Esophagus muscularis mucosa (tissue), 4 donors: ENCODE data around the gene SETBP1. TPM values are rescaled to one million over a fixed set of nuclear protein-coding genes. Genes with fewer than 3 reads are reported as not detected.
A peak's percentile ranks its signal among the peaks of the same experiment; 100 is the strongest.

Experiments used
- DNase-seq: peaks from one replicate; pipeline ENCODE4 v3.0.0-alpha.2; 2017; ENCODE audit errors: extremely low spot score
- H3K27ac ChIP-seq, 4 donors: fragments of 200-600 bp; sonication (generic); replicated peaks in 1 of 4; 1 replicate in 3 of 4; 2 replicates in 1 of 4; pipeline ENCODE4 v1.5.1; 2016 to 2019; ENCODE audit warnings: mild to moderate bottlenecking in 1 of 4
- H3K27me3 ChIP-seq, 4 donors: fragments of 200-600 bp; sonication (generic); one replicate each; pipeline versions ENCODE4 v1.5.1 to v1.6.0; 2016 to 2019
- H3K36me3 ChIP-seq, 4 donors: fragments of 200-600 bp; sonication (generic); one replicate each; pipeline ENCODE4 v1.5.1; 2016 to 2019
- H3K4me1 ChIP-seq, 4 donors: fragments of 200-600 bp; sonication (generic); one replicate each; pipeline ENCODE4 v1.5.1; 2016 to 2019
- H3K4me3 ChIP-seq, 4 donors: fragments of 200-600 bp; sonication (generic); 1 replicate in 2 of 4; 2 replicates in 2 of 4; pipeline ENCODE4 v1.5.1; 2016 to 2019; ENCODE audit warnings: mild to moderate bottlenecking in 4 of 4, moderate library complexity in 1 of 4
- H3K9me3 ChIP-seq, 4 donors: fragments of 200-600 bp; sonication (generic); 1 replicate in 3 of 4; 2 replicates in 1 of 4; pipeline ENCODE4 v1.5.1; 2016 to 2019
- CTCF ChIP-seq, 3 experiments: fragments of 200-600 bp in 2 of 3; fragments of 450-650 bp in 1 of 3; sonication (generic) in 2 of 3; IDR thresholded peaks; one replicate each; pipeline ENCODE4 v1.5.1; 2017 to 2019; ENCODE audit warnings: antibody characterized with exemption in 3 of 3, mild to moderate bottlenecking in 2 of 3, moderate library complexity in 1 of 3
- EP300 ChIP-seq: sonication (generic); formaldehyde crosslinking; IDR thresholded peaks from one replicate; pipeline ENCODE4 v1.6.1; 2017; ENCODE audit warnings: antibody characterized with exemption
- POLR2A ChIP-seq: fragments of 450-650 bp; IDR thresholded peaks from one replicate; pipeline ENCODE4 v1.6.1; 2017; ENCODE audit warnings: antibody characterized with exemption, moderate library complexity, mild to moderate bottlenecking, low read depth
- POLR2AphosphoS5 ChIP-seq, 2 donors: sonication (generic); formaldehyde crosslinking; IDR thresholded peaks; one replicate each; pipeline ENCODE4 v1.6.1; 2017; ENCODE audit warnings: antibody characterized with exemption in 2 of 2
- WGBS: methylation state at CpG from one replicate; pipeline ENCODE4 v1.1.5; 2018; 5-methylcytosine and 5-hydroxymethylcytosine counted together
- intact Hi-C: fragments of 100-400 bp; cut with DNase I; formaldehyde crosslinking; loops from one replicate; pipeline ENCODE4 v1.15.1; 2023
- total RNA-seq, 4 donors: library from RNA; depleted of rRNA; stranded (reverse); fragments of >200 nt; gene quantifications; one replicate each; pipeline versions ENCODE4 v1.1.0 to v1.2.1, GENCODE V29; 2016

Gene SETBP1
- total RNA-seq, 4 donors from 2014 or later, result 40.9 to 86.5 (median 65.1) TPM

- no peaks in the 10 kb centered on the region for H3K27me3 ChIP-seq
- no peak overlapping the region for H3K4me3 ChIP-seq
- intact Hi-C loops, result loop anchor here (10.0 kb wide), 3 partner anchors 289 to 771 kb away; no protein-coding TSS in a partner anchor
- DNase-seq, result peak; percentile 70
- peak overlapping the region in 1 of 4 donors; percentile 5 for H3K27ac ChIP-seq
- peaks cover 0 to 19% (median 14%) of the 10 kb centered on the region in 4 donors for H3K4me1 ChIP-seq
- WGBS, result 53% methylated on average over 3 of the region's 3 CpGs
- H3K36me3 ChIP-seq, result no peaks in the 10 kb centered on the region
- no peak for TF ChIP-seq POLR2AphosphoS5 (IDR thresholded peaks at IDR 0.05)
- TF ChIP-seq POLR2A, result no peak
- TF ChIP-seq EP300, result no peak
- no peak for TF ChIP-seq CTCF (IDR thresholded peaks at IDR 0.05)
- H3K9me3 ChIP-seq, result no peaks in the 10 kb centered on the region
These were observed 7.3 kb upstream of the SETBP1 start for GRCh38 chr18:44673256-44673880.

GRCh38 chr18:44677933-44678332, 2.8 kb upstream of the SETBP1 start:
- peaks cover 9 to 35% (median 29%) of the 10 kb centered on the region in 4 donors for H3K4me1 ChIP-seq
- H3K27ac ChIP-seq, result no peak overlapping the region
- DNase-seq, result no peak
- no peak overlapping the region for H3K4me3 ChIP-seq
- no peaks in the 10 kb centered on the region for H3K36me3 ChIP-seq
- no peaks in the 10 kb centered on the region for H3K27me3 ChIP-seq
- H3K9me3 ChIP-seq, result no peaks in the 10 kb centered on the region
- intact Hi-C loops, result loop anchor here (5.0 to 10.0 kb wide), 6 partner anchors 219 to 767 kb away; no protein-coding TSS in a partner anchor
- TF ChIP-seq POLR2A, result no peak
- no peak for TF ChIP-seq CTCF (IDR thresholded peaks at IDR 0.05)
- TF ChIP-seq POLR2AphosphoS5 (IDR thresholded peaks at IDR 0.05), result no peak
- TF ChIP-seq EP300, result no peak
- WGBS, result 95% methylated on average over 7 of the region's 7 CpGs

GRCh38 chr18:44678725-44679055, 2.0 kb upstream of the SETBP1 start:
- Histone ChIP-seq H3K36me3 (no peaks in the 10 kb centered on the region), H3K27me3 (no peaks in the 10 kb centered on the region), H3K4me3 (peak overlapping the region; percentile 85 to 94 (median 92)), H3K9me3 (no peaks in the 10 kb centered on the region), H3K4me1 (peaks cover 9 to 35% (median 29%) of the 10 kb centered on the region in 4 donors), H3K27ac (peak overlapping the region; percentile 97 to 98 (median 98))
- intact Hi-C loops, result loop anchor here (5.0 to 10.0 kb wide), 6 partner anchors 219 to 766 kb away; no protein-coding TSS in a partner anchor
- TF ChIP-seq POLR2A, result no peak
- TF ChIP-seq EP300, result no peak
- no peak for DNase-seq
- WGBS, result 20% methylated on average over 7 of the region's 7 CpGs

- 0% methylated on average over 21 of the region's 102 CpGs for WGBS
- intact Hi-C loops, result loop anchor here (5.0 to 10.0 kb wide), 6 partner anchors 218 to 766 kb away; no protein-coding TSS in a partner anchor
These were observed 1.4 kb upstream of the SETBP1 start for GRCh38 chr18:44679056-44679913.

More at GRCh38 chr18:44679056-44679913, 1.4 kb upstream of the SETBP1 start:
- H3K27ac ChIP-seq, result peak overlapping the region; percentile 97 to 98 (median 98)
- H3K36me3 ChIP-seq, result no peaks in the 10 kb centered on the region
- H3K4me1 ChIP-seq, result peaks cover 9 to 39% (median 34%) of the 10 kb centered on the region in 4 donors
- H3K27me3 ChIP-seq, result no peaks in the 10 kb centered on the region
- peak; percentile 97 for DNase-seq
- peak overlapping the region; percentile 85 to 94 (median 92) for H3K4me3 ChIP-seq
- H3K9me3 ChIP-seq, result no peaks in the 10 kb centered on the region
- peak; percentile 81 to 96 for TF ChIP-seq POLR2AphosphoS5 (IDR thresholded peaks at IDR 0.05)
- TF ChIP-seq EP300, result no peak
- TF ChIP-seq CTCF (IDR thresholded peaks at IDR 0.05), result peak; percentile 67 to 69 (median 68)
- TF ChIP-seq POLR2A, result peak; percentile 75
